Dedifferentiated amniotic fluid mesenchymal stem cell (primary cell): ENCODE results near the gene NSG1.
"Not testable (repeated sequence)": the region's sequence is repeated elsewhere in the genome, so short reads cannot be mapped to it uniquely, and the experiment has no call there.

Experiments used
- DNase-seq: peaks from one replicate; pipeline ENCODE4 v3.0.0-alpha.2; 2016; ENCODE audit errors: extremely low spot score

NSG1 gene

GRCh38 chr4:4416981-4417380 lies 30.1 kb downstream of the NSG1 start:
- DNase-seq = no peak

- no peak for DNase-seq
Measured at GRCh38 chr4:4417886-4418285, 31.0 kb downstream of the NSG1 start.

GRCh38 chr4:4418676-4419390 lies 31.9 kb downstream of the NSG1 start:
- DNase-seq = no peak

GRCh38 chr4:4419896-4420295 lies 33.0 kb downstream of the NSG1 start:
- no peak for DNase-seq

GRCh38 chr4:4420421-4420820 lies 33.5 kb downstream of the NSG1 start:
- no peak for DNase-seq

- DNase-seq = no peak
Measured at GRCh38 chr4:4421356-4421755, 34.5 kb downstream of the NSG1 start.

- not testable (repeated sequence) for DNase-seq
Measured at GRCh38 chr4:4422117-4422516, 35.2 kb downstream of the NSG1 start.

- DNase-seq = no peak
Measured at GRCh38 chr4:4422856-4423499, 36.1 kb downstream of the NSG1 start.

GRCh38 chr4:4423706-4424498 lies 37.0 kb downstream of the NSG1 start:
- DNase-seq = no peak

- no peak for DNase-seq
Measured at GRCh38 chr4:4424499-4425115, 37.7 kb downstream of the NSG1 start.

GRCh38 chr4:4425119-4425690 lies 38.3 kb downstream of the NSG1 start:
- no peak for DNase-seq

- no peak for DNase-seq
Measured at GRCh38 chr4:4425696-4426095, 38.8 kb downstream of the NSG1 start.

GRCh38 chr4:4426511-4427120 lies 39.7 kb downstream of the NSG1 start:
- no peak for DNase-seq

- DNase-seq = no peak
Measured at GRCh38 chr4:4427121-4427870, 40.4 kb downstream of the NSG1 start.

- no peak for DNase-seq
Measured at GRCh38 chr4:4427886-4428285, 41.0 kb downstream of the NSG1 start.

GRCh38 chr4:4428966-4429875 lies 42.3 kb downstream of the NSG1 start:
- no peak for DNase-seq

GRCh38 chr4:4430492-4431195 lies 43.7 kb downstream of the NSG1 start:
- peak; percentile 60 for DNase-seq

GRCh38 chr4:4432341-4433125 lies 45.6 kb downstream of the NSG1 start:
- no peak for DNase-seq
